Keratinocyte (primary cell): ENCODE data around the gene C21orf58. TPM values are rescaled to one million over a fixed set of nuclear protein-coding genes. Genes with fewer than 3 reads are reported as not detected.

Source experiments
- DNase-seq: peaks from one replicate; pipeline ENCODE4 v3.0.0-alpha.2; 2011; ENCODE audit warnings: low read depth, missing footprints, low spot score
- FAIRE-seq: peaks from 2 replicates; lab custom pipeline; 2011; peaks lifted over from hg19 to GRCh38; lab: Jason Lieb, UNC
- H2AFZ ChIP-seq: 2 replicates; pipeline ENCODE4 v1.6.0; 2012; ENCODE audit warnings: low read length, control low read depth, inconsistent platforms; ENCODE audit not compliant: control insufficient read depth
- H3K27ac ChIP-seq: 2 replicates; pipeline ENCODE4 v1.5.1; 2011; ENCODE audit warnings: low read length; ENCODE audit not compliant: control insufficient read depth, insufficient read depth
- H3K27me3 ChIP-seq: 3 replicates; pipeline ENCODE4 v1.6.0; 2011; ENCODE audit warnings: low read length; ENCODE audit not compliant: control insufficient read depth, insufficient read depth; ENCODE audit errors: extremely low read depth
- H3K36me3 ChIP-seq, 2 experiments: 2 replicates in 1 of 2; 3 replicates in 1 of 2; pipeline ENCODE4 v1.5.1; 2011; ENCODE audit warnings: low read length in 2 of 2, mild to moderate bottlenecking in 1 of 2; ENCODE audit not compliant: control insufficient read depth in 2 of 2, insufficient read depth in 2 of 2; ENCODE audit errors: extremely low read depth in 1 of 2
- H3K4me1 ChIP-seq: 3 replicates; pipeline ENCODE4 v1.5.1; 2011; ENCODE audit warnings: low read length; ENCODE audit not compliant: control insufficient read depth, insufficient read depth; ENCODE audit errors: extremely low read depth
- H3K4me2 ChIP-seq: 3 replicates; pipeline ENCODE4 v1.6.0; 2011; ENCODE audit warnings: low read depth, low read length; ENCODE audit not compliant: control insufficient read depth, insufficient read depth; ENCODE audit errors: extremely low read depth
- H3K4me3 ChIP-seq, 3 experiments: fragments of 200-600 bp in 1 of 3; sonication (generic) in 1 of 3; 2 replicates in 2 of 3; 3 replicates in 1 of 3; pipeline ENCODE4 v1.5.1; 2011 to 2016; ENCODE audit warnings: low read length in 3 of 3, mild to moderate bottlenecking in 3 of 3, control low read depth in 2 of 3, inconsistent platforms in 1 of 3, low read depth in 1 of 3, mixed read lengths in 1 of 3, mixed run types in 1 of 3, moderate library complexity in 1 of 3; ENCODE audit not compliant: control insufficient read depth in 2 of 3, insufficient read depth in 2 of 3; ENCODE audit errors: extremely low read depth in 1 of 3
- H3K79me2 ChIP-seq: 2 replicates; pipeline ENCODE4 v1.6.0; 2012; ENCODE audit warnings: low read length; ENCODE audit not compliant: control insufficient read depth, insufficient read depth
- H3K9ac ChIP-seq: 3 replicates; pipeline ENCODE4 v1.6.0; 2011; ENCODE audit warnings: low read length; ENCODE audit not compliant: control insufficient read depth, insufficient read depth; ENCODE audit errors: extremely low read depth
- H3K9me1 ChIP-seq: 3 replicates; pipeline ENCODE4 v1.6.0; 2011; ENCODE audit warnings: low read length; ENCODE audit not compliant: control insufficient read depth, insufficient read depth; ENCODE audit errors: extremely low read depth
- H3K9me3 ChIP-seq: 2 replicates; pipeline ENCODE4 v1.5.1; 2012; ENCODE audit warnings: low read depth, low read length; ENCODE audit not compliant: control insufficient read depth
- H4K20me1 ChIP-seq: 3 replicates; pipeline ENCODE4 v1.6.0; 2011; ENCODE audit warnings: low read length; ENCODE audit not compliant: control insufficient read depth, insufficient read depth; ENCODE audit errors: extremely low read depth
- EZH2 ChIP-seq: IDR thresholded peaks from one replicate; pipeline ENCODE4 v1.6.1; 2012; ENCODE audit warnings: inconsistent platforms, mild to moderate bottlenecking, low read length, moderate library complexity
- dilution Hi-C: fragments of 300-500 bp; cut with MboI; formaldehyde crosslinking; loops from one replicate; pipeline ENCODE4 v1.7.0; 2020; ENCODE audit warnings: low sequenced_read_pairs; ENCODE audit not compliant: extremely low pct_ligation_motif_present
- polyA plus RNA-seq, 5 experiments: library from polyadenylated mRNA; depleted of rRNA in 3 of 5; stranded (reverse) in 3 of 5; stranded (forward) in 1 of 5; unstranded in 1 of 5; fragments of >200 nt; gene quantifications; 1 replicate in 1 of 5; 2 replicates in 3 of 5; 3 replicates in 1 of 5; pipeline versions ENCODE4 v1.2.1 to v1.2.3, GENCODE V29; 2011 to 2012; ENCODE audit warnings: missing spikeins in 2 of 5, low read depth in 1 of 5, low replicate concordance in 1 of 5
- TF ChIP-seq, protein P1 (sequence below), 3 experiments: IDR thresholded peaks in 1 of 3; conservative IDR thresholded peaks in 1 of 3; optimal IDR thresholded peaks in 1 of 3; 2 replicates in 2 of 3; 3 replicates in 1 of 3; pipeline versions ENCODE3 to v1.5.1; 2011; ENCODE audit warnings: low read length in 3 of 3, mild to moderate bottlenecking in 3 of 3, moderate library complexity in 2 of 3, control low read depth in 1 of 3, inconsistent platforms in 1 of 3; ENCODE audit not compliant: insufficient read depth in 2 of 3; ENCODE audit errors: extremely low read depth in 1 of 3

The C21orf58 gene
- polyA plus RNA-seq, 1 donor (not counting 4 experiments of a cell fraction or from before 2014, with no cell fraction given) = 1.2 TPM

DNA sequence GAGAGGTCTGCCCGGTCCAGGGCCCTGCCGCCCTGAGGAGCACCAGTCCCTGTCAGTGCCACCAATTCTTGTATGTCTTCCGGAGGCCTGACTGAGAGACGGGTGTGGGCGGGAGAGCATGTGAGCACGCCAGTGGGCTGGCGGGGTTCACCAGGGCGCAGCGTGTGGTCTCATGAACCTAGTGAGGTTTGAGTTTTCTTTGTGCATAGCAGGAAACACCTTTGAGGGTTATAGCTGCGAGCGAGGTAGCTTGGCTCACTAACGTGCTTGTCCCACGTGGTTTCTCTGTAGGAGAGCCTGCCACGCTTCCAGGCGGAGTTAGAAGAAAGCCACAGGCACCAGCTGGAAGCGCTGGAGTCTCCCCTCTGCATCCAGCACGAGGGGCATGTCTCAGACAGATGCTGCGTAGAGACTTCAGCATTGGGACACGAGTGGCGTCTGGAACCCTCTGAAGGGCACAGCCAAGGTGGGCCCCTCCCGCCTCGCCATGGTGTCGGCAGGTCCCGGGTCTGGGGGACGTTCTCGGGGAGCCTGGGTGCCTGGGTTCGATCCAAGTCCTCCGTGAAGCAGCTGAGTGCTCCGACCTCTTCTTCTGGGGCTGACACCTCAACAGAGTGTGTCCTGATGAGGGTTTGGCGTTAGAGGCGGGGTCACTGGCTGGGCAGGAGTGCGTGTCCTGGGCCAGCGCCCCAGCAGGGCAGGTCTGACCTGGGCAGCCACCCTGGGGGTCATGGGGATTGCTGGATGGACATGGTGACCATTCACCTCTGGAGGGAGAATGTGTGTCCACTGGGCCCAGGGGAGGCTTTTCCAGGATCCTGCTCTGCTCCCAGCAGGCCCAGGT is 31.7 kb upstream of the C21orf58 start:
- no peaks in the 10 kb centered on the region for H3K4me1 ChIP-seq
- FAIRE-seq = no peak
- no peak for TF ChIP-seq EZH2
- TF ChIP-seq, protein P1, sequence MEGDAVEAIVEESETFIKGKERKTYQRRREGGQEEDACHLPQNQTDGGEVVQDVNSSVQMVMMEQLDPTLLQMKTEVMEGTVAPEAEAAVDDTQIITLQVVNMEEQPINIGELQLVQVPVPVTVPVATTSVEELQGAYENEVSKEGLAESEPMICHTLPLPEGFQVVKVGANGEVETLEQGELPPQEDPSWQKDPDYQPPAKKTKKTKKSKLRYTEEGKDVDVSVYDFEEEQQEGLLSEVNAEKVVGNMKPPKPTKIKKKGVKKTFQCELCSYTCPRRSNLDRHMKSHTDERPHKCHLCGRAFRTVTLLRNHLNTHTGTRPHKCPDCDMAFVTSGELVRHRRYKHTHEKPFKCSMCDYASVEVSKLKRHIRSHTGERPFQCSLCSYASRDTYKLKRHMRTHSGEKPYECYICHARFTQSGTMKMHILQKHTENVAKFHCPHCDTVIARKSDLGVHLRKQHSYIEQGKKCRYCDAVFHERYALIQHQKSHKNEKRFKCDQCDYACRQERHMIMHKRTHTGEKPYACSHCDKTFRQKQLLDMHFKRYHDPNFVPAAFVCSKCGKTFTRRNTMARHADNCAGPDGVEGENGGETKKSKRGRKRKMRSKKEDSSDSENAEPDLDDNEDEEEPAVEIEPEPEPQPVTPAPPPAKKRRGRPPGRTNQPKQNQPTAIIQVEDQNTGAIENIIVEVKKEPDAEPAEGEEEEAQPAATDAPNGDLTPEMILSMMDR (optimal IDR thresholded peaks at IDR 0.05 in 1 of 3, IDR thresholded peaks at IDR 0.05 in 1 of 3, conservative IDR thresholded peaks at IDR 0.05 in 1 of 3; ENCODE audit: extremely low read depth in 1 of 3, insufficient read depth in 2 of 3, low read length in 3 of 3) = no peak
- dilution Hi-C loops = no loop called here
- H4K20me1 ChIP-seq = no peaks in the 10 kb centered on the region
- no peak overlapping the region for H3K27ac ChIP-seq
- no peaks in the 10 kb centered on the region for H3K9me1 ChIP-seq
- H3K9ac ChIP-seq = no peak overlapping the region
- peaks cover 35 to 44% of the 10 kb centered on the region in 2 experiments for H3K36me3 ChIP-seq
- H2AFZ ChIP-seq = no peak overlapping the region
- H3K9me3 ChIP-seq = no peaks in the 10 kb centered on the region
- H3K27me3 ChIP-seq = no peaks in the 10 kb centered on the region
- H3K4me3 ChIP-seq = no peak overlapping the region
- H3K79me2 ChIP-seq = no peaks in the 10 kb centered on the region
- no peak overlapping the region for H3K4me2 ChIP-seq
- no peak for DNase-seq

DNA sequence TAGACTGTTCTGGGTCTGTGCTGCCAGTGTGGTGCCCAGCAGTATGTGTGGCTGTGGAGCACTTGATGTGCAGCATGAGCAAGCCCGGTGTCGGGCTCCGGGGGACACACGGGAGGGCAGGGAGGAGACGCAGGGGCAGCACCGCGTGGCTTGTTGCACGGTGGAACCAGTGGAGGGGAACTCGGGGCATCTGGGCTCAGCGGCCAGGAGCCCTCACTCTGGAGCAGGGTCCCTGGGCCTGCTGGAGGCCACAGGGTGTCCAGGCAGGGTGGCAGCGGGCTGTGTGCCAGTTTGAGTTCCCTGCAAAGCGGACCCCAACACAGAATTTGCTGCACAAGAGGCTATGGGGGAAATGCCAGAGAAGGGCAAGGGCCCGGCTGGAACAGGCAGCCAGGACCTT is 30.8 kb upstream of the C21orf58 start:
- no peaks in the 10 kb centered on the region for H3K9me3 ChIP-seq
- TF ChIP-seq, protein P1 (optimal IDR thresholded peaks at IDR 0.05 in 1 of 3, IDR thresholded peaks at IDR 0.05 in 1 of 3, conservative IDR thresholded peaks at IDR 0.05 in 1 of 3; ENCODE audit: extremely low read depth in 1 of 3, insufficient read depth in 2 of 3, low read length in 3 of 3) = no peak
- no peak for TF ChIP-seq EZH2
- H3K79me2 ChIP-seq = no peaks in the 10 kb centered on the region
- H3K27ac ChIP-seq = no peak overlapping the region
- no peak overlapping the region for H2AFZ ChIP-seq
- no peak overlapping the region for H3K4me2 ChIP-seq
- no peaks in the 10 kb centered on the region for H3K9me1 ChIP-seq
- dilution Hi-C loops = no loop called here
- H3K4me3 ChIP-seq = no peak overlapping the region
- H4K20me1 ChIP-seq = no peaks in the 10 kb centered on the region
- peaks cover 39 to 46% of the 10 kb centered on the region in 2 experiments for H3K36me3 ChIP-seq
- H3K27me3 ChIP-seq = no peaks in the 10 kb centered on the region
- H3K4me1 ChIP-seq = no peaks in the 10 kb centered on the region
- DNase-seq (no peak), FAIRE-seq (no peak)
- no peak overlapping the region for H3K9ac ChIP-seq
